Activated CD4-positive, alpha-beta T cell treated with anti-CD3 and anti-CD28 coated beads for 36 hours (primary cell): ENCODE data around the gene DNAH14. TPM values are rescaled to one million over a fixed set of nuclear protein-coding genes. Genes with fewer than 3 reads are reported as not detected.

ENCODE experiments used
- ATAC-seq: fragments of 200-7000 bp; cut with Tn5 transposase; one replicate; pipeline ENCODE4 v1.10.0; 2021; ENCODE audit warnings: mild to moderate bottlenecking, moderate library complexity
- CTCF ChIA-PET: fragments of 350-600 bp; sonication (Branson Sonifier 250); formaldehyde crosslinking; loops from one replicate; lab custom pipeline; 2021; ENCODE audit warnings: antibody characterized with exemption; lab: Charles Lee
- POLR2A ChIA-PET: fragments of 350-600 bp; sonication (Branson Sonifier 250); formaldehyde crosslinking; loops from one replicate; lab custom pipeline; 2021; ENCODE audit warnings: antibody characterized with exemption, inconsistent platforms; lab: Charles Lee
- DNase-seq: peaks from one replicate; pipeline ENCODE4 v3.0.0-alpha.2; 2020
- H3K27ac Mint-ChIP-seq: one replicate; pipeline ENCODE4 v1.8.0; 2021; ENCODE audit warnings: mixed read lengths
- H3K27me3 Mint-ChIP-seq: one replicate; pipeline ENCODE4 v1.8.0; 2021; ENCODE audit warnings: mixed read lengths
- H3K36me3 Mint-ChIP-seq: one replicate; pipeline ENCODE4 v1.8.0; 2021; ENCODE audit warnings: low read depth, mixed read lengths
- H3K4me1 Mint-ChIP-seq: one replicate; pipeline ENCODE4 v1.8.0; 2021; ENCODE audit warnings: mixed read lengths
- H3K4me3 Mint-ChIP-seq: one replicate; pipeline ENCODE4 v1.8.0; 2021; ENCODE audit warnings: mild to moderate bottlenecking, moderate library complexity, mixed read lengths
- H3K9me3 Mint-ChIP-seq: one replicate; pipeline ENCODE4 v1.8.0; 2021; ENCODE audit warnings: low read depth, mixed read lengths
- intact Hi-C, 2 experiments: fragments of 100-400 bp; cut with DNase I in 1 of 2; cut with micrococcal nuclease in 1 of 2; formaldehyde crosslinking; loops; one replicate each; pipeline versions ENCODE4 v1.14.2 to v1.15.1; 2022 to 2024; cut with DNase I, micrococcal nuclease
- total RNA-seq, 2 experiments: library from RNA; stranded (reverse); gene quantifications; one replicate each; pipeline ENCODE4 v1.2.3, GENCODE V29; 2021

DNAH14 gene
- total RNA-seq, 2 experiments from 2014 or later, result 1.6 to 2.1 TPM

DNA sequence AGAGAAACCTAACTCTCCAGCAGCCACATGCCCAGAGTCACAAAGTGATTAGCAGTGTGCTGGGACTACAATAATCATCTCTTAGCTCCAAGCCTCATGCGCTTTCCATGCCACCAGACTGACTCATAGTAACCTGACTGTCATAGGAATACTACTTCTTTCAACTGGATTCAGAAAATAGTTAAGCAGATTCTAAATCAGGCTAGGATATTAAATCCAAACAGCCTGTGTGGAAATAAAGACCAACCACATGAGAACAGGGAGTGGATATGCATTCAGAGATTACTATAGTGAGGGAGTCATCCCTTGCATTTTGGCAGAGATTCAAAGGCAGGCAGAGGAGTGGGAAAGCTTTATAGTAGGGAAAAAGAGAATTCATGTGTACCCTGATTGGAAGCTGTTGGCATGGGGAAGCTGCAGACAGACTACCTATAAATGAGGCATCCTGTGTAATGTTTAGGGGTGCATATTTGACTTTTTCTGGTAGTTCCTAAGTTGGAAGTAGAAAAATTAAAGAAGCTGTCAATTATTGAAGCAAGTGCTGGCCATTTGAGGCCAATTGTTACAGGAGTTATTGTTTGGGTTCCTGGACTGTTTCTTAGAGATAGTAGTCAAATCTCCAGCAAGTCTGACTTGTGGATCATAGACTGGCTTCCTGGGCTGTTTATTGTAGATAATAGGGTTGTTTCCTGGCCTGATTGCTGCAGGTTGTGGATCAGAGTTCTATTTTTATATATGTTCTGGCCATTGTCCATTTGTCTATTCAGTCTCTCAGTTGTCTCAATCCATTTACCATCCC is 31.7 kb upstream of the DNAH14 start:
- H3K27ac Mint-ChIP-seq, result no peak overlapping the region
- H3K4me3 Mint-ChIP-seq, result no peak overlapping the region
- ChIA-PET POLR2A (no interaction called here), CTCF (interaction anchor here (0.9 kb wide), 1 partner anchor 46 kb away, joined by 3 read pairs; no protein-coding TSS in a partner anchor)
- H3K36me3 Mint-ChIP-seq, result no peaks in the 10 kb centered on the region
- intact Hi-C loops, result no loop called here
- no peaks in the 10 kb centered on the region for H3K4me1 Mint-ChIP-seq
- no peak for ATAC-seq
- peaks cover 18% of the 10 kb centered on the region for H3K27me3 Mint-ChIP-seq
- no peak for DNase-seq
- peaks cover 4% of the 10 kb centered on the region for H3K9me3 Mint-ChIP-seq

GRCh38 chr1:224898937-224899336 is 30.5 kb upstream of the DNAH14 start:
- ATAC-seq (no peak), DNase-seq (no peak)
- CTCF ChIA-PET, result no interaction called here
- peaks cover 21% of the 10 kb centered on the region for H3K27me3 Mint-ChIP-seq
- POLR2A ChIA-PET, result no interaction called here
- no peaks in the 10 kb centered on the region for H3K4me1 Mint-ChIP-seq
- no peak overlapping the region for H3K4me3 Mint-ChIP-seq
- H3K36me3 Mint-ChIP-seq, result no peaks in the 10 kb centered on the region
- no peak overlapping the region for H3K27ac Mint-ChIP-seq
- H3K9me3 Mint-ChIP-seq, result peaks cover 4% of the 10 kb centered on the region
- intact Hi-C loops, result no loop called here

GRCh38 chr1:224900062-224900630 is 29.3 kb upstream of the DNAH14 start:
- ChIA-PET POLR2A (no interaction called here), CTCF (interaction anchor here (0.6 to 1.4 kb wide), 2 partner anchors 24 to 132 kb away, joined by 3 read pairs; no protein-coding TSS in a partner anchor)
- ATAC-seq (no peak), DNase-seq (no peak)
- Mint-ChIP-seq H3K36me3 (no peaks in the 10 kb centered on the region), H3K27ac (no peak overlapping the region), H3K9me3 (peaks cover 4% of the 10 kb centered on the region), H3K4me3 (no peak overlapping the region), H3K27me3 (peaks cover 25% of the 10 kb centered on the region), H3K4me1 (no peaks in the 10 kb centered on the region)
- intact Hi-C loops, result no loop called here

GRCh38 chr1:224901087-224901810 is 28.2 kb upstream of the DNAH14 start:
- Mint-ChIP-seq H3K4me1 (no peaks in the 10 kb centered on the region), H3K27me3 (peaks cover 32% of the 10 kb centered on the region), H3K27ac (no peak overlapping the region), H3K36me3 (no peaks in the 10 kb centered on the region), H3K9me3 (peaks cover 4% of the 10 kb centered on the region), H3K4me3 (no peak overlapping the region)
- ChIA-PET POLR2A (no interaction called here), CTCF (interaction anchor here (1.4 to 2.6 kb wide), 2 partner anchors 21 to 23 kb away, joined by 3 to 8 read pairs; no protein-coding TSS in a partner anchor)
- ATAC-seq (no peak), DNase-seq (no peak)
- intact Hi-C loops, result no loop called here

- H3K4me1 Mint-ChIP-seq, result no peaks in the 10 kb centered on the region
- ChIA-PET CTCF (no interaction called here), POLR2A (no interaction called here)
- peaks cover 34% of the 10 kb centered on the region for H3K27me3 Mint-ChIP-seq
- intact Hi-C loops, result no loop called here
- H3K27ac Mint-ChIP-seq, result no peak overlapping the region
- H3K36me3 Mint-ChIP-seq, result no peaks in the 10 kb centered on the region
- no peak overlapping the region for H3K4me3 Mint-ChIP-seq
- DNase-seq (no peak), ATAC-seq (no peak)
- H3K9me3 Mint-ChIP-seq, result no peaks in the 10 kb centered on the region
Measured at GRCh38 chr1:224903955-224904354, 25.5 kb upstream of the DNAH14 start.

DNA sequence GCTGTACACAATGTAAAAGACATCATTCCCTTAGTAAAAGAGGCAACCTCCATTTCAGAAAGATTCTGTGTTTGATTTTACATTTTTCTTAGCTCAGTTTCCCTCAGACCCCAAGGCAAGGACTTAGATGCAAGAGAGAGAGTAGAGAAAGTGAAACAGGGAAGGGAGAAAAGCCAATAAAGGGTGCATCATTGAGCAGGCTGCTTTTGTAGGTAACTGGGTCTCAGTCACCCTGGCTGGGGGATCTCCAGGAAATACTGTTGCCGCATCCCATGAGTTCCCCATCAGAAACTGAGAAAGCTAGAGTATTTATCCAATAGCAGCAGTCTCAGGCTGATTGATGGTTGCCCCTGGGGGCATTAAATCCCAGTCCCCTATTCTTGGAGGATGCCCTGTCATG is 23.1 kb upstream of the DNAH14 start:
- intact Hi-C loops, result no loop called here
- ATAC-seq (no peak), DNase-seq (no peak)
- POLR2A ChIA-PET, result no interaction called here
- H3K36me3 Mint-ChIP-seq, result no peaks in the 10 kb centered on the region
- peaks cover 27% of the 10 kb centered on the region for H3K27me3 Mint-ChIP-seq
- CTCF ChIA-PET, result interaction anchor here (0.7 to 1.4 kb wide), 2 partner anchors 10 to 571 kb away, joined by 3 read pairs; no protein-coding TSS in a partner anchor
- no peak overlapping the region for H3K4me3 Mint-ChIP-seq
- no peaks in the 10 kb centered on the region for H3K4me1 Mint-ChIP-seq
- H3K9me3 Mint-ChIP-seq, result peaks cover 7% of the 10 kb centered on the region
- H3K27ac Mint-ChIP-seq, result no peak overlapping the region

DNA sequence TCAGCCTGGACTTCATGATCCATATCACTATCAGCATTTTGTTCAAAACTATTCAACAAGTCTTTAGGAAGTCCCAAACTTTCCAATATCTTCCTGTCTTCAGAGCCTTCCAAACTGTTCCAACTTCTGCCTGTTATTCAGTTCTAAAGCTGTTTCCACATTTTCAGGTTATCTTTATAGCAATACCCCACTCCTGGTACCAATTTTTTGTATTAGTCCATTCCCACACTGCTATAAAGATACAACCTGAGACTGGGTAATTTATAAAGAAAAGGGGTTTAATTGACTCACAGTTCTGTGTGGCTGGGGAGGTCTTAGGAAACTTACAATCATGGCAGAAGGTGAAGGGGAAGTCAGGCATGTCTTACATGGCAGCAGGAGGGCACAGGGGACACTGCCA is 18.3 kb upstream of the DNAH14 start:
- ChIA-PET POLR2A (no interaction called here), CTCF (no interaction called here)
- ATAC-seq (no peak), DNase-seq (no peak)
- H3K4me3 Mint-ChIP-seq, result no peak overlapping the region
- H3K27ac Mint-ChIP-seq, result no peak overlapping the region
- H3K9me3 Mint-ChIP-seq, result peaks cover 25% of the 10 kb centered on the region
- intact Hi-C loops, result no loop called here
- H3K36me3 Mint-ChIP-seq, result no peaks in the 10 kb centered on the region
- H3K27me3 Mint-ChIP-seq, result peaks cover 9% of the 10 kb centered on the region
- H3K4me1 Mint-ChIP-seq, result no peaks in the 10 kb centered on the region

DNA sequence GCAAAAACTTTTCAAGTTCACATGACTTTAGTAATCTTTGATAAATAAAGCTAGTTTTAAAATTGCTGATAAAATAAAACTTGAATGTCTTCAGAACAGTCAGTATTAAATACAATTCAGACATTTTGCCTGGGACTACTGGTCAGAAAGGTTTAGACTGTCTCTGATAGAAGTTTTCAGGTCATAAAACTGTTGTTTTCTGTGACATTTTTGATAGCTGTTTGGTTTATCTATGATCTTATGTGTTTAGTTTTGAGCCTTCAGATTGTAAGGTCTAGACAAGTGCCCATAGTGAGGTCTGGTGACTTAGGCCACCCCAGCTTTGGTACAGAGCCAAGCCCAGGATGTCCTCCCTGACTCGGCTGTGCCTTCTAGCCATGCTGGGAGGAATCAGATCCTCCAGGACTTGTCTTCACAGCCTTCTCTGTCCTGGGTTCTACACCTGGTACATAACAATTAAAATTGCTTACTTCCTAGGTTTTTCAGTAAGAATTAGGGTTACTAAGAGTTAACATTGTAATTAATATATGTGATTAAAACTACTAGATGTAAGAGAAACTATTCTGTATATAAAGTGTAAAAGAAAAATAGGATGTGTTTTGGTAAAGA is 15.1 kb upstream of the DNAH14 start:
- intact Hi-C loops, result no loop called here
- no peak for ATAC-seq
- no peaks in the 10 kb centered on the region for H3K4me1 Mint-ChIP-seq
- H3K27ac Mint-ChIP-seq, result no peak overlapping the region
- no peak overlapping the region for H3K4me3 Mint-ChIP-seq
- CTCF ChIA-PET, result interaction anchor here (0.6 to 1.3 kb wide), 2 partner anchors 10 to 147 kb away, joined by 3 read pairs; no protein-coding TSS in a partner anchor
- no peaks in the 10 kb centered on the region for H3K36me3 Mint-ChIP-seq
- peaks cover 3% of the 10 kb centered on the region for H3K27me3 Mint-ChIP-seq
- DNase-seq, result no peak
- H3K9me3 Mint-ChIP-seq, result peaks cover 25% of the 10 kb centered on the region
- POLR2A ChIA-PET, result no interaction called here

- Mint-ChIP-seq H3K4me1 (no peaks in the 10 kb centered on the region), H3K27me3 (peaks cover 4% of the 10 kb centered on the region), H3K9me3 (peaks cover 3% of the 10 kb centered on the region), H3K36me3 (no peaks in the 10 kb centered on the region), H3K4me3 (no peak overlapping the region), H3K27ac (no peak overlapping the region)
- DNase-seq, result no peak
- intact Hi-C loops, result no loop called here
- no peak for ATAC-seq
- ChIA-PET CTCF (no interaction called here), POLR2A (no interaction called here)
Measured at GRCh38 chr1:224919508-224919907, 10.0 kb upstream of the DNAH14 start.

GRCh38 chr1:224920930-224921329 is 8.5 kb upstream of the DNAH14 start:
- no peaks in the 10 kb centered on the region for H3K36me3 Mint-ChIP-seq
- intact Hi-C loops, result loop anchor here in 1 of 2 experiments (2.0 kb wide), 1 partner anchor 276 kb away; no protein-coding TSS in a partner anchor

GRCh38 chr1:224921354-224921753 is 8.1 kb upstream of the DNAH14 start:
- no peaks in the 10 kb centered on the region for H3K36me3 Mint-ChIP-seq
- no peak overlapping the region for H3K27ac Mint-ChIP-seq
- no peak overlapping the region for H3K4me3 Mint-ChIP-seq
- no peaks in the 10 kb centered on the region for H3K9me3 Mint-ChIP-seq
- DNase-seq (no peak), ATAC-seq (no peak)
- ChIA-PET CTCF (no interaction called here), POLR2A (no interaction called here)
- H3K4me1 Mint-ChIP-seq, result no peaks in the 10 kb centered on the region
- intact Hi-C loops, result loop anchor here in 1 of 2 experiments (2.0 kb wide), 1 partner anchor 277 kb away; no protein-coding TSS in a partner anchor
- H3K27me3 Mint-ChIP-seq, result peaks cover 4% of the 10 kb centered on the region

More at GRCh38 chr1:224920930-224921329, 8.5 kb upstream of the DNAH14 start:
- no peak overlapping the region for H3K27ac Mint-ChIP-seq
- no peak overlapping the region for H3K4me3 Mint-ChIP-seq
- CTCF ChIA-PET, result interaction anchor here (0.6 kb wide), 1 partner anchor 409 kb away, joined by 3 read pairs; no protein-coding TSS in a partner anchor
- no peaks in the 10 kb centered on the region for H3K9me3 Mint-ChIP-seq
- POLR2A ChIA-PET, result no interaction called here
- ATAC-seq (no peak), DNase-seq (no peak)
- H3K27me3 Mint-ChIP-seq, result peaks cover 4% of the 10 kb centered on the region
- no peaks in the 10 kb centered on the region for H3K4me1 Mint-ChIP-seq
